Esophagus muscularis mucosa (tissue), 4 donors: ENCODE data around the gene TENM4. TPM values are rescaled to one million over a fixed set of nuclear protein-coding genes. Genes with fewer than 3 reads are reported as not detected.

ENCODE experiments used
- DNase-seq: peaks from one replicate; pipeline ENCODE4 v3.0.0-alpha.2; 2017; ENCODE audit errors: extremely low spot score
- H3K27ac ChIP-seq, 4 donors: fragments of 200-600 bp; sonication (generic); replicated peaks in 1 of 4; 1 replicate in 3 of 4; 2 replicates in 1 of 4; pipeline ENCODE4 v1.5.1; 2016 to 2019; ENCODE audit warnings: mild to moderate bottlenecking in 1 of 4
- H3K27me3 ChIP-seq, 4 donors: fragments of 200-600 bp; sonication (generic); one replicate each; pipeline versions ENCODE4 v1.5.1 to v1.6.0; 2016 to 2019
- H3K36me3 ChIP-seq, 4 donors: fragments of 200-600 bp; sonication (generic); one replicate each; pipeline ENCODE4 v1.5.1; 2016 to 2019
- H3K4me1 ChIP-seq, 4 donors: fragments of 200-600 bp; sonication (generic); one replicate each; pipeline ENCODE4 v1.5.1; 2016 to 2019
- H3K4me3 ChIP-seq, 4 donors: fragments of 200-600 bp; sonication (generic); 1 replicate in 2 of 4; 2 replicates in 2 of 4; pipeline ENCODE4 v1.5.1; 2016 to 2019; ENCODE audit warnings: mild to moderate bottlenecking in 4 of 4, moderate library complexity in 1 of 4
- H3K9me3 ChIP-seq, 4 donors: fragments of 200-600 bp; sonication (generic); 1 replicate in 3 of 4; 2 replicates in 1 of 4; pipeline ENCODE4 v1.5.1; 2016 to 2019
- EP300 ChIP-seq: sonication (generic); formaldehyde crosslinking; IDR thresholded peaks from one replicate; pipeline ENCODE4 v1.6.1; 2017; ENCODE audit warnings: antibody characterized with exemption
- POLR2A ChIP-seq: fragments of 450-650 bp; IDR thresholded peaks from one replicate; pipeline ENCODE4 v1.6.1; 2017; ENCODE audit warnings: antibody characterized with exemption, moderate library complexity, mild to moderate bottlenecking, low read depth
- POLR2AphosphoS5 ChIP-seq, 2 donors: sonication (generic); formaldehyde crosslinking; IDR thresholded peaks; one replicate each; pipeline ENCODE4 v1.6.1; 2017; ENCODE audit warnings: antibody characterized with exemption in 2 of 2
- WGBS: methylation state at CpG from one replicate; pipeline ENCODE4 v1.1.5; 2018; 5-methylcytosine and 5-hydroxymethylcytosine counted together
- intact Hi-C: fragments of 100-400 bp; cut with DNase I; formaldehyde crosslinking; loops from one replicate; pipeline ENCODE4 v1.15.1; 2023
- total RNA-seq, 4 donors: library from RNA; depleted of rRNA; stranded (reverse); fragments of >200 nt; gene quantifications; one replicate each; pipeline versions ENCODE4 v1.1.0 to v1.2.1, GENCODE V29; 2016
- TF ChIP-seq, protein P1 (sequence below), 3 experiments: fragments of 200-600 bp in 2 of 3; fragments of 450-650 bp in 1 of 3; sonication (generic) in 2 of 3; IDR thresholded peaks; one replicate each; pipeline ENCODE4 v1.5.1; 2017 to 2019; ENCODE audit warnings: antibody characterized with exemption in 3 of 3, mild to moderate bottlenecking in 2 of 3, moderate library complexity in 1 of 3

TENM4 gene
- total RNA-seq, 4 donors from 2014 or later, result 4.1 to 9.6 (median 8.0) TPM

- Histone ChIP-seq H3K9me3 (no peaks in the 10 kb centered on the region), H3K27ac (no peak overlapping the region), H3K36me3 (no peaks in the 10 kb centered on the region), H3K4me3 (no peak overlapping the region), H3K4me1 (no peaks in the 10 kb centered on the region), H3K27me3 (no peaks in the 10 kb centered on the region)
- WGBS, result 90% methylated on average over 6 of the region's 6 CpGs
- TF ChIP-seq EP300 (no peak), POLR2A (no peak), POLR2AphosphoS5 (IDR thresholded peaks at IDR 0.05) (no peak)
- TF ChIP-seq, protein P1, sequence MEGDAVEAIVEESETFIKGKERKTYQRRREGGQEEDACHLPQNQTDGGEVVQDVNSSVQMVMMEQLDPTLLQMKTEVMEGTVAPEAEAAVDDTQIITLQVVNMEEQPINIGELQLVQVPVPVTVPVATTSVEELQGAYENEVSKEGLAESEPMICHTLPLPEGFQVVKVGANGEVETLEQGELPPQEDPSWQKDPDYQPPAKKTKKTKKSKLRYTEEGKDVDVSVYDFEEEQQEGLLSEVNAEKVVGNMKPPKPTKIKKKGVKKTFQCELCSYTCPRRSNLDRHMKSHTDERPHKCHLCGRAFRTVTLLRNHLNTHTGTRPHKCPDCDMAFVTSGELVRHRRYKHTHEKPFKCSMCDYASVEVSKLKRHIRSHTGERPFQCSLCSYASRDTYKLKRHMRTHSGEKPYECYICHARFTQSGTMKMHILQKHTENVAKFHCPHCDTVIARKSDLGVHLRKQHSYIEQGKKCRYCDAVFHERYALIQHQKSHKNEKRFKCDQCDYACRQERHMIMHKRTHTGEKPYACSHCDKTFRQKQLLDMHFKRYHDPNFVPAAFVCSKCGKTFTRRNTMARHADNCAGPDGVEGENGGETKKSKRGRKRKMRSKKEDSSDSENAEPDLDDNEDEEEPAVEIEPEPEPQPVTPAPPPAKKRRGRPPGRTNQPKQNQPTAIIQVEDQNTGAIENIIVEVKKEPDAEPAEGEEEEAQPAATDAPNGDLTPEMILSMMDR (IDR thresholded peaks at IDR 0.05), result no peak
- DNase-seq, result no peak
- intact Hi-C loops, result no loop called here
These were observed 221.4 kb downstream of the TENM4 start for GRCh38 chr11:79219186-79220045.

DNA sequence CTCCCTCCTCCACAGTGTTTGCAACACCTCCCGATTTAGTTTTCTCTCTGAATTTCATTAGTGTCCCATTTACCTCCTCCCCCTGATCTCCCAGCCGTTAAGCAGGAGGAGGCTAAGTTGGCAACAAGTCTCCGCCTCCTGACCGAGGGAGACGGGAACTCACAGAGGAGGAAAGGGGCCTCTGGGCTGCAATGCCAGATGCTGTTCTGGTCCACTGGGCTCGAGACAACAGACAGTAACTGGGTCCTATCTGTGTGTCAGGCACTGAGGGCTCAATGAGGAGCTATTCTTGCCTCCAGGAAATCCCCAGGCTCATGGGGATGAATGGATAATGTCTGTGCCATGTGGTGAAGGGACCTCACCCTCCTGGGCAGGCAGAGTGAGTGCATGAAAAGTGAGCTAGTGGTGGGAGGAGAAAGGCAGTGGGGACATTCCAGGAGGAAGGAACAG, 228.1 kb downstream of the TENM4 start:
- no peaks in the 10 kb centered on the region for H3K9me3 ChIP-seq
- H3K36me3 ChIP-seq, result no peaks in the 10 kb centered on the region
- peaks cover 0 to 5% (median 0%) of the 10 kb centered on the region in 4 donors for H3K4me1 ChIP-seq
- DNase-seq, result no peak
- H3K4me3 ChIP-seq, result no peak overlapping the region
- intact Hi-C loops, result no loop called here
- H3K27me3 ChIP-seq, result no peaks in the 10 kb centered on the region
- WGBS, result 62% methylated on average over 6 of the region's 6 CpGs
- TF ChIP-seq, protein P1 (IDR thresholded peaks at IDR 0.05), result no peak
- TF ChIP-seq EP300, result no peak
- TF ChIP-seq POLR2A, result no peak
- no peak overlapping the region for H3K27ac ChIP-seq

GRCh38 chr11:79209540-79210266, 231.1 kb downstream of the TENM4 start:
- WGBS, result 81% methylated on average over 6 of the region's 6 CpGs
- DNase-seq, result no peak
- H3K4me1 ChIP-seq, result peaks cover 0 to 5% (median 0%) of the 10 kb centered on the region in 4 donors
- no peaks in the 10 kb centered on the region for H3K36me3 ChIP-seq
- intact Hi-C loops, result no loop called here
- H3K9me3 ChIP-seq, result no peaks in the 10 kb centered on the region
- no peak overlapping the region for H3K4me3 ChIP-seq
- no peak overlapping the region for H3K27ac ChIP-seq
- H3K27me3 ChIP-seq, result no peaks in the 10 kb centered on the region
- TF ChIP-seq POLR2AphosphoS5 (IDR thresholded peaks at IDR 0.05) (no peak), EP300 (no peak), POLR2A (no peak)
- TF ChIP-seq, protein P1 (IDR thresholded peaks at IDR 0.05), result no peak

DNA sequence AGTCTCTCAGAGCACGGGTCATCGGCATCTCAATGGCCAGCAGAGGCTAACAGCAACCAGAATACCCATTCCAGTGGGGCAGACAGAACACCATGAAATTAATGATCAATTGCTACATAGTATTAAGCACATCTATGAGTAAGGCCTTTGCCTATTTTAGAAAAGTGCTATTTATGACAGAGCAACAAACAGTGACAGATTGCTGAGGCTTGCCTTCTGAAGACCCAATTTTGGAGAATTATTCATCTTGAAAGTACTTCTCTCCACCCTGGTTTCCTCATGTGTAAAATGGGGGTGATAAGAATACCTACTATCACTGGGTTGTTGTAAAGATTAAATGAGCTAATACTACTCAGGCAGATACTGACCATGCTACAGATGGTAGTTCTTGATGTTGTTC, 232.7 kb downstream of the TENM4 start:
- no peaks in the 10 kb centered on the region for H3K9me3 ChIP-seq
- DNase-seq, result no peak
- no peak overlapping the region for H3K4me3 ChIP-seq
- peaks cover 0 to 5% (median 0%) of the 10 kb centered on the region in 4 donors for H3K4me1 ChIP-seq
- intact Hi-C loops, result no loop called here
- H3K36me3 ChIP-seq, result no peaks in the 10 kb centered on the region
- 100% methylated on average over 2 of the region's 2 CpGs for WGBS
- no peak overlapping the region for H3K27ac ChIP-seq
- TF ChIP-seq, protein P1 (IDR thresholded peaks at IDR 0.05), result no peak
- TF ChIP-seq EP300 (no peak), POLR2AphosphoS5 (IDR thresholded peaks at IDR 0.05) (no peak), POLR2A (no peak)
- no peaks in the 10 kb centered on the region for H3K27me3 ChIP-seq
